HT1080 (cell line): Measurements from ENCODE around the gene C11orf97. TPM values are rescaled to one million over a fixed set of nuclear protein-coding genes. Genes with fewer than 3 reads are reported as not detected.
A peak's percentile ranks its signal among the peaks of the same experiment; 100 is the strongest.

Experiments
- DNase-seq: peaks from one replicate; pipeline ENCODE4 v3.0.0-alpha.2; 2015; ENCODE audit warnings: low read depth
- polyA plus RNA-seq, 2 experiments: library from polyadenylated mRNA; depleted of rRNA; stranded (reverse); fragments of >200 nt; gene quantifications; 2 replicates each; pipeline ENCODE4 v1.2.3, GENCODE V29; 2015
- total RNA-seq: library from RNA; depleted of rRNA; stranded (reverse); fragments of >200 nt; shearing (Covaris generic); gene quantifications from 2 replicates; pipeline ENCODE4 v1.2.3, GENCODE V29; 2014; rRNA removed

Gene C11orf97, protein sequence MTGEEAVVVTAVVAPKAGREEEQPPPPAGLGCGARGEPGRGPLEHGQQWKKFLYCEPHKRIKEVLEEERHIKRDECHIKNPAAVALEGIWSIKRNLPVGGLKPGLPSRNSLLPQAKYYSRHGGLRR
- total RNA-seq = not detected in 2 replicates
- not detected in 2 replicates for polyA plus RNA-seq (2015; cell fraction: cytosol; rRNA removed)
- polyA plus RNA-seq (2015; cell fraction: nucleus; rRNA removed) = not detected in 2 replicates

DNA sequence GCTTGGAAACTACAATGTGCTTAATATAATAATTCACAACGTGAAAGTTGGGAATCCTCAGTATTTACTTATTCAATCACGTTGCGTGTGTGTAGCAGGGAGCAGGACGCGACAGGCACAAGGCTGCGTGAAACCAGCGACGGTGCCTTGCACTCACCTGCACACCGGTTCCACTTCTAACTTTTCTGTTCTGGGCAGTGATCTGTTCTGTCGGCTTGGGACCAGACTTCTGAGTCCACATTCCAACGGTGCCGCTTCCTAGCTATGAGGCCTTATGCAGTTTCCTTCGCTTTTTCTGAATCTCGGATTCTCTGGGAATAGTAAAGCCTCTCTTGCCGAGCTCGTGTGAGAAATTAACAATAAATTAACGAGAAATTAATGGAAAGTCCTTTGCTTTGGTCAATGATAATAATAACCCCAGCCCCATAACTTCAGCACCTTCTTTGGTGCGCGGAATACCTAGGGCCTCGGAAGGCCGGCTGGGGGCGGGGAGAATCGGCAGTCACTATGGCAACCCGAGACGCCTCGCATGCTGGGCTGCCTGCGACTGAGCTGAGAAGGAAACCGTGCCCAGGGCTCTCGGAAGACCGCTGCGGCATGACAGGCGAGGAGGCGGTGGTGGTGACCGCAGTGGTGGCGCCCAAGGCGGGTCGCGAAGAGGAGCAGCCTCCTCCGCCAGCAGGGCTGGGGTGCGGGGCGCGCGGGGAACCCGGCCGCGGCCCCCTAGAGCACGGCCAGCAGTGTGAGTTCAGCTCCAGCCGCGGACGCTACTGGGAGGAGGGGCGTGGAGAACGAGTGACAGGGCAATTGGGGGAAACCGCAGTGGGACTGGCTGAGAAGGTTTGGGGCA is at the start of gene C11orf97:
Gene C11orf97, plus strand, starts transcription at position 530 of the 850 bp plus-strand sequence. Its CDS starts 68 bp downstream, at position 598.
- DNase-seq = no peak

GRCh38 chr11:94469416-94469815 is 42.8 kb upstream of the C11orf97 start:
- no peak for DNase-seq

DNA sequence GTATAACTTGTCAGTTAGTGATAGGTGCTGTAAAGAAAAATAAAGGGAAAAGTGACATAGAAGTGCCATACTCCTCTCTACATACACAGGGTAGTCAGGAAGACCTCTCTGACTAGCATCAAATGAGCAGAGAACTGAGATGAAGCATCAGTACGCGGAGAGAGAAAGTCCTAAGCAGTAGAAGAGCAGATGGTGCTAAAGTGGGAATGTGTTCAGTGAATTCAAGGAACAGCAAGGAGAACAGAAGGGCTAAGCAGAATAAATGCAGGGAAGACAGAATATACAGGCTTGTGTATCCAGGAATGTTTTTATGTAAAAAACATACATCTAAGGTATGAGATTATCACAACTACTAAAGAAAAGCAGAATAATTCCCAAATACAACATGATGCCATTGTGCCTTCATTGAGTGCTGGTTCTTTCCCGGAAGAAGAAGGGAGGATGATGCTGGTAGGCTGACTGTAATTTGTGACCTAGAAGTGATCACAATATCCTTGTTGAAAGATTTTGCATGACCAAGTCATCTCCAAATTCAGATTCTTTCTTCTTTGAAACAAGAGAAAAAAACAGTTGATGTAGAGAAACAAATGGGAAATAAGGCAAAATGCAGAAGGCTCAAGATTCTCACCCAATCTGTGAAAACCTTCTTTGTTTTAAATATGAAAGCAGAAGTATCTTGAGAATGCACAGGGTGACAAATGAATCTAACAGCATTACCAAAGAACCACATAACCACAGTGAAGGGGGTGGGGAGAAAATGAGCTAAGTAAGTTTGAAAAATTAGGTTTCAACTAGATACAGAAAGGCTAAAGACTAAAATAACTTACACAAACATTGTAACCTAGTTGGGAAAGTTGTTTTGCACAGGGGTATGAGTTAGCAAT is 39.1 kb upstream of the C11orf97 start:
- no peak for DNase-seq

- no peak for DNase-seq
Observed at GRCh38 chr11:94477624-94478023, 34.6 kb upstream of the C11orf97 start.

DNA sequence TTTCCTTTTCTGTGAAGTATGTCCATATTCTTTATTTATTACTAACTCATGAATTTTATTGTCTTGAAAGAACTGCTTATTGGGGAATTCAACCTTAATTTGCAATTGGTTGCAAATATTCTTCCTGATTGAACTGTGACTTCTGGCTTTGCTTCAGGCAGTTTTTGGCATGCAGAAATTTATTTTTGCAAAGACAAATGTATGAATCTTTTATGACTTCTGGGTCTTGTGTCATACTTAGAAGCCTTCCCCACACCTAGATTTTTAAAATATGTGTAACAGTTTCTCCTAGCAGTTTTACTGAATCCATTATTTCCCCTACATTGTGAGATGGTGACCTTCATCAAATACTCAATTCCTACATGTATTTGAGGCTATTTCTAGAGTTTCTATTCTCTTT is 30.9 kb upstream of the C11orf97 start:
- DNase-seq = no peak

DNA sequence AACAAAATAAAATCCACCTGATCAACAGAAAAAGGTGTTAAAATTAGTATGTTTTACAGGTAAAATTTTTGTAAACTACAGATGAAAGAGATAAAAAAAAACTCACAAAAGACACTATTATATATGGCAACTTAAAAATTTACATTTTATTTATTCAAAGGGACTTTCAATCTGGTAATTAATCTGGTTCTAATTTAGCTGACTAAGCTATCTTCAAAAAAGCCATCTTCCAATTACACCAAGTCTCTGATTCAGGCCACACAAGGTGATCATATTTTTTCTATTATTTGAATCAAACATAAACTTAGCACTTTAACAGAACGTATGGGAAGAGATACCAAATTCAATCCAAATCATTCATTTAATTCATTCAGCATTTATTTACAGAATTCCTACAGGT is 26.2 kb upstream of the C11orf97 start:
- no peak for DNase-seq

DNA sequence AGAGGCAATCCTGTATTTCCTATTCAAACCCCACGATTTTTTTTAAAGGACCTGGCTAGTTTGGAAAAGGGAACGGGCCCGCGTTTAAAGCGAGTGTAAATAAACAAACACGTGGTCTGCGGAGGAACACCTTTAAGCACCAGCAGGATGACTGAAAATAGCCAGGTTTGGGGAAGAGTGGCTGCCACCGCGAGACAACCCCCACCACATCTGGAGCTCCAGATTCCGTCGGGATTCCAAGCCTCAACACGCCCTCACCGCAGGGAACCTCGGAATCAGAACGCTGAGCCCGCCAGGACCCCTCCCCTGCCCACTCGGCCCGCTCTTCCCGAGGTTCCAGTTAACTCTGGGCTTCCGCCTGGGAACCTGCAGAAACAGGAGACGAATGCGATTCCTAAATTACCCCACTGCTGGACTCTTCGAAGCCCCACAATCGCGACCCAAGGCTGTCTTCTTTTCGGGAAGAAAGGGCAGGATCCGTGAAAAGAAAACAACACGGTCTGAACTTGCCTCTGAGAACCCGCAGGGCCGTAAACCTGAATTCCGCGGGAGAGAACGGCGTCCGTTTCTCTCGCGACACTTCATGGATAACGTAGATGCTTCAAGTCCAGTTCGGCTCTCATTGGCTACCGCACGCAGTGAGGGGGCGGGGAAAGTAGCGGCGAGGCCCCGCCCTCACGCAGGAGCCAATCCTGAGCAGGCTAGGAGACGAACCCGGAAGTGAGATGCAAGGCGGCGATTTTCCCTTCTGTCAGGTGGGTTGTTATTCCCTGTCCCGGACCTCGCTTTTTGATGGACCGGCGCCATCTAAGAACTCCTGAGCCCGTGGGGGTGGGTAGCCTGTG is 18.8 kb upstream of the C11orf97 start, which contains the start of the genes ANKRD49 and MRE11:
Gene ANKRD49, plus strand, starts transcription at position 704 of the 845 bp plus-strand sequence. CDS start 2,710 bp downstream, outside the sequence.
Gene MRE11, minus strand, starts transcription at position 564 of the 845 bp plus-strand sequence. CDS start 1,043 bp downstream, outside the sequence.
- peak; percentile 97 for DNase-seq

- DNase-seq = no peak
Observed at GRCh38 chr11:94494126-94494680, 18.1 kb upstream of the C11orf97 start.

GRCh38 chr11:94500181-94500580 is 12.1 kb upstream of the C11orf97 start:
- no peak for DNase-seq

DNA sequence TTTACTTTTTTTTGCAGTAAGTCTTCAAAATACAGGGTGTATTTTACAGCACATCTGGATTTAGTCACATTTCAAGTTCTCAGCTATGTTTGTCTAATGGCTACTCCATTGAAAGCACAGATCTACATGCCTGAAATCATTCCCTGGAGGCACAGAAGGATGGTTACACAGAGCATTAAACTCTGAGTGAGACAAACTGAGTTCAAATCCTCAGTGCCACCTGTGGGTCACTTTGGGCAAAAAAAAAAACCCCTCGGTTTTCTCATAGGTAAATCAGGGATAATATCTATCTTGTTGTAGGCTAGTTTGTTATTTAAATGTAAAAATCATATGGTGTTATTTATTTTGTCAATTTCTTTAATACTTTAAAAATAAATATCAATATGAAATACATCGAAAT is 10.7 kb upstream of the C11orf97 start:
- no peak for DNase-seq

GRCh38 chr11:94504689-94505293 is 7.5 kb upstream of the C11orf97 start:
- peak; percentile 36 for DNase-seq

DNA sequence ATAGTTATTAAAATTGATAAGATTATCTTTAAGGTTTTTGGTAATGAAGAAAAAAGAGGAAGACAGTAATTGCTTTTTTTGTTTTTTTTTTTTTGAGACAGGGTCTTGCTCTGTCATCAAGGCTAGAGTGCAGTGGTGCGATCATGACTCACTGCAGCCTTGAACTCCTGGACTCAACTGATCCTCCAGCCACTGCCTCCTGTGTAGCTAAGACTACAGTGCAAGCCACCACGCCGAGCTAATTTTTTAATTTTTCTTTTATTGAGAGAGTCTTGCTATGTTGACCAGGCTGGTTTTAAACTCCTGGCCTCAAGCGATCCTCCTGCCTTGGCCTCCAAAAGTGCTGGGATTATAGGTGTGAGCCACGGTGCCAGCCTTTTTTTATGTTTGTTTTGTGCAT is 5.7 kb upstream of the C11orf97 start:
- peak; percentile 13 for DNase-seq

DNA sequence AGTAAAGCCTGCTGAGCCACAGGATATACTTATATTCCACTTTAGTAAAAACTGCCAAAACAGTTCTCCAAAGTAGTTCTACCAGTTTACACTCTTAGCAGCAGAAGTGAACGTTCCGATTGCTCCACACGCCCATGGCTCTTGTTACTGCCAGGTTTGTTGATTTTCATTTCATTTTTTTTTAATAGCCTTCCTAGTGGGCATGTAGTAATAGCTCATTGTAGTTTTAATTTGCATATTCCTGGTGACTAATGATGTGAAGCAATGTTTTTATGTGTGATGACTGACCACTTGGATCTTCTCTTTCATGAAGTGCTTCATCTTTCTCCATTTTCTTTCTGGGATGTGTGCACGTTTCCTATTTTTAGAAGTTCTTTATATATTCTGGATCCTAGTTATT is 4.8 kb upstream of the C11orf97 start:
- no peak for DNase-seq

GRCh38 chr11:94513091-94513490 is 830 bp downstream of the C11orf97 start:
- DNase-seq = peak; percentile 48

DNA sequence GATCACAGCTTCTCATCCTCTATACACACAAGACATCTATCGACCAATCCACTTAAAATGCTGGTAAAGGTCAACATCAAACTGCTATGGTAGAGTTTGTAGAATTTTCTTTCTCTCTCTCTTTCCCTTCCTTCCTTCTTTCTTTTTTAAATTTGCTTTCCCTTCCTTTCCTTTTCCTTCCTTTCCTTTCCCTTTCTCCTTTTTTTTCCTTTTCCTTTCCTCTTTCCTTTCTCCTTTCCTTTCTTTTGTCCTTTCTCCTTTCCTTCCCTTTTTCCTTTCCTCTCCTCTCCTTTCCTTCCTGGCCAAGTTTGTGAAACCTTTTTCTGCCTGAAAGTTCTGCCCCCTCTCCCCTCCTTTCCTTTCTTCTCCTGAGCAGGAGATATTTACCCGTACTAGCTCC is 3.1 kb downstream of the C11orf97 start:
- DNase-seq = no peak

DNA sequence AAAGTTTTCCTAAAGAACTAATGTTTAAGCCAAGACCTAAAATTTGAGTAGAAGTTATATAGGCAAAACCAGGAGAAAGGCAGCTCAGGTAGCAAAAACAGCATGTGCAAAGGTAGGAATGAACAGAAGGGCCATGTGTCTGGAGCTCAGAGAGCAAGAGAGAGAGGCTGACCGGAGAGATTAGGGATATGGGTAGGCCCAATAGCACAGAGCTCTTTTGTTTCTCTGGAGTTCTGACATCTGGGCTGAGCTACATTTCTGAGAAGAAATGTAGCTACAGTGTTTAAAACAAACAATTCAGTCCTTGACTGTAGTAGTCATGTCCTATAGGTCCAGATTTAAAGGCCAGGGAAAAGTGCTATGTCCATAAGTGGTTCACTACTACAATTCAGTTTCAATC is 4.5 kb downstream of the C11orf97 start:
- DNase-seq = no peak

- DNase-seq = no peak
Observed at GRCh38 chr11:94518300-94518699, 6.0 kb downstream of the C11orf97 start.

DNA sequence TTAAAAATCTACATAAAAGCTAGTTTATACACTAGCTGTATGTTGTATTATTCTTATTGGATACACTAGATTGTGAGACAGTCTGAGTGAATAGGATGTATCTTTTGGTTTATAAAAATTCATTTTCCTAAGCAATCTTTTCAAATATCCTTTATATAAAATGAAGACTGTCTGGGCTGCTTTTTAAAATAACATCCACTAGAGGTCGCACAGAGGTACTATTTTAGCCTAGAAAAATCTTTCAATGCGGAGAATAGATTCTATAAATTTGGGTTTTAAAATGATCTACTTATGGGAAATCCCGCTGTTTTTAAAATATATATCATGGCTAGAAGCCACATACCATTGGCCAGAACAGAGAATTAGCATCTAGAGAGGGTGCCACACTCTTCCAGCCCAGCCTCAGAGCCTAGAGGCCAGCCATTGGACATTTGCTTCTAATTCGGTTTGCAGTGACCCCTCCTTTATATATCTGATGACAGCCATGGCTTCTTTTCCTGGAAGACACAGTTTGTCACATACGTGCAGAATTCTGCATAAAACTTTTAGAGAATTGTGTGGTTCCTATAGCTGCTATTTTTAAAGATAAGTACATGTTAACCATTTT is 7.3 kb downstream of the C11orf97 start:
- no peak for DNase-seq

DNA sequence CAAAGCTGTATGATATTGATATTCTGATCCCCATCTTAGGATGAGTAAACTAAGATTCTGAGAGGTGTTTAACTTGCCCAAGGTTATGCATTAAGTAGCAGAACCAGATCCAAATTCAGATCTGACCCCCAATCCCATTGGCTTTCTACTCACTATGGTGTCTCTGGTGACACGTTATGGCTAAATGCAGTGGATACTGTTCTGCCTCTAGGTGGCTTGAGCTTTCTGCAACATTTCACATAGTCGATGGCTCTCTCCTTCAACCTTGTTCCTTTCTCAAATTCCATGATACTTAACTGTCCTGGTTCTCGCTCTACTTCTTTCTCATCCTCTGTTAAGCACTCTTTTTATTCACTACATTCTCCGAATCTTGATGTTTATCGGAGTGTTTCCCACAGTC is 9.4 kb downstream of the C11orf97 start:
- no peak for DNase-seq
